Measurements from ENCODE around the gene IFT52. TPM values are rescaled to one million over a fixed set of nuclear protein-coding genes. Genes with fewer than 3 reads are reported as not detected.
"Not testable (repeated sequence)": the region's sequence is repeated elsewhere in the genome, so short reads cannot be mapped to it uniquely, and the experiment has no call there.

The IFT52 gene
- polyA plus RNA-seq, 1 donor, result 70.9 TPM

- DNase-seq, result no peak
These were observed 40.9 kb downstream of the IFT52 start for GRCh38 chr20:43631598-43631997.

DNA sequence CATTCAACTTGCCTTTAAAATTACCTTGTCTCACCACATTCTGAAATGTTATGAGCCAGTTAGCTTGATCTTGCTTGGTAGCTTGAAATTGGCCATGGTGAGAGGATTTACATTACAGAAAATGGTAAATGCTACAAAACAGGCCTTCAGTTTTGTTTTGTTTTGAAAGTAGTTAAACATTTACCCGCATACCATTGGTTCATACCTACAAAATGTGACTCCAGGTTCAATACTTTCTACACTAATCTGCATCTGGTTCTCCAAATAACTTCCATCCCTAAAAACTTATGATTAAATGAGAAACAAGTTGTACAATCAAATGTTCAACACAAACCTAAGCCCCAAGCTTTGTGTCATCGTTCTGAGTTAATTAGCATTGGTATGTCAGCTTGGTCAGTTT lies 45.7 kb downstream of the IFT52 start:
- no peak for DNase-seq

DNA sequence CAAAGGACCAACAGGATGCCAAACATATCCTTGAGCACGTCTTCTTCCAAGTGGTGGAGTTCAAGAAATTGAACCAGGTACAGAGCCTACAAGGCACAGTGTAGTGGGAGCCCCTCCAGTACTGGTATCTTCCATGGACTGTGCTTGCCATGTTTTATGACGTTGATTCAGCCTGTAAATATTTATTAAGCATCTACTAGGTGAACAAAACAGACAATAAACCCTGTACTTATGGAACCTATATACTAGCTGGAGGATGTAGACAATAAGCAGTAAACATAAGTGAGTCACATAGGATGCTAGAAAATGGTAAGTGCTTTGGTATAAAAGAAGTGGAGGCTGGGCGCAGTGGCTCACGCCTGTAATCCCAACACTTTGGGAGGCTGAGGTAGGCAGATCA lies 51.8 kb downstream of the IFT52 start:
- DNase-seq, result no peak

- DNase-seq, result no peak
These were observed 60.3 kb downstream of the IFT52 start for GRCh38 chr20:43650997-43651525.

GRCh38 chr20:43651650-43652184 lies 61.0 kb downstream of the IFT52 start:
- DNase-seq, result not testable (repeated sequence)

GRCh38 chr20:43653966-43654365 lies 63.2 kb downstream of the IFT52 start:
- DNase-seq, result no peak

GRCh38 chr20:43655176-43655575 lies 64.4 kb downstream of the IFT52 start:
- DNase-seq, result not testable (repeated sequence)

GRCh38 chr20:43655937-43656336 lies 65.2 kb downstream of the IFT52 start:
- DNase-seq, result no peak

DNA sequence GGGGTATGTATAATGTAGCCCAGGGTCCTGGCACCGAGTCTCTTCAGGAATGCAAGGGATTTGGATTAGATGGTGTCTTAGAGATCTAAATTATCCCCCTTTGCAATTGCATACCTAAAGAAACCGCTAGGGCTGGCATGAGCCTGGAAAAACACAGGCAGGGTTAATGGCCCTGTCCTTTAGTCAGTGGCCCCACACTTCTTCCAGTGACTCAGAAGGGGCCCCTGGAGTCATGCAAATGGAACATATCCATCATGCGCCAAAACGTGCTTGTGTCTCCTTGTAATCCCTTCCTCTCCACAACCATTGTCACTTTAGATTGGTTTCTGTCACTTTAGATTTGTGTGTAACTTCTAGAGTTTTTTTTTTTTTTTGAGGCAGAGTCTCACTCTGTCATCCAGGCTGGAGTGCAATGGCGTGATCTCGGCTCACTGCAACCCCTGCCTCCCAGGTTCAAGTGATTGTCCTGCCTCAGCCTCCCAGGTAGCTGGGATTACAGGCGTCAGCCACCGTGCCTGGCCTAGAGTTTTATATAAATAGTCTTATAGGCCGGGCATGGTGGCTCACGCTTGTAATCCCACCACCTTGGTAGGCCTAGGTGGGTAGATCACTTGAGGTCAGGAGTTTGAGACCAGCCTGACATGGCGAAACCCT lies 67.5 kb downstream of the IFT52 start:
- peak; percentile 21 for DNase-seq

- DNase-seq, result no peak
These were observed 68.1 kb downstream of the IFT52 start for GRCh38 chr20:43658723-43659419.

- DNase-seq, result no peak
These were observed 72.4 kb downstream of the IFT52 start for GRCh38 chr20:43662943-43663655.

GRCh38 chr20:43665466-43666176 lies 74.9 kb downstream of the IFT52 start:
- no peak for DNase-seq

DNA sequence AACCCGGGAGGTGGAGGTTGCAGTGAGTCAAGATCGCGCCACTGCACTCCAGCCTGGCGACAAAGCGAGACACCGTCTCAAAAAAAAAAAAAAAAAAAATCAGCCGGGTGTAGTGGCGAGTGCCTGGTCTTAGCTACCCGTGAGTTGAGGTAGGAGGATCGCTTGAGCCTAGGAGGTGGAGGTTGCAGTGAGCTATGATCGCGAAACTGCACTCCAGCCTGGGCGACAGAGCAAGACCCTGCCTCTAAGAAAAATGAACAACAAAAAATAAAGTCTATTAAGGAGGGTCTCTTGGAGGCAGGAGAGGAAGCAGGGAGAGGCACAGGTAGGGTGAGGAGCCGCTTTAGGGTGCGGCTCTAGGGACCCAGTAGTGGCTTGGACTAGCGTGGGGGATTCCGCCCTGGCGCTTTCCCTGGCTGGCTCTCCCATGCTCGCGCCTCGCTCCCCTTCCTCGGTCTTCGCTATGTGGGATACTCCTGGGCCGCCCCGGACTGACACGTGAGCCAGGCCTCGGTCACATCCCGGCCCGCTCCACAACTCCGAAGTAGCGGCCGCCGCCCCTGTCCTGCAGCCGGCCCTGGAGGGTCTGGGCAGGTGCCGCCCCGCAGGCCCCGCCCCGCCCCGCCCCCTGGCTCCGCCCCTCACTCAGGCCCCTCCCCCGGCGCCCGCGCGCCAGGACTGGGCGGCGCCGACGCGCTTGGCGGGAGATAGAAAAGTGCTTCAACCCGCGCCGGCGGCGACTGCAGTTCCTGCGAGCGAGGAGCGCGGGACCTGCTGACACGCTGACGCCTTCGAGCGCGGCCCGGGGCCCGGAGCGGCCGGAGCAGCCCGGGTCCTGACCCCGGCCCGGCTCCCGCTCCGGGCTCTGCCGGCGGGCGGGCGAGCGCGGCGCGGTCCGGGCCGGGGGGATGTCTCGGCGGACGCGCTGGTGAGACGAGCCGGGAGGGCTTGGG lies 75.9 kb downstream of the IFT52 start, which contains the start of gene MYBL2:
MYBL2 (plus strand) TSS at position 739 of the 953 bp plus-strand sequence; CDS start at position 909, 170 bp downstream.
- peak; percentile 56 for DNase-seq

DNA sequence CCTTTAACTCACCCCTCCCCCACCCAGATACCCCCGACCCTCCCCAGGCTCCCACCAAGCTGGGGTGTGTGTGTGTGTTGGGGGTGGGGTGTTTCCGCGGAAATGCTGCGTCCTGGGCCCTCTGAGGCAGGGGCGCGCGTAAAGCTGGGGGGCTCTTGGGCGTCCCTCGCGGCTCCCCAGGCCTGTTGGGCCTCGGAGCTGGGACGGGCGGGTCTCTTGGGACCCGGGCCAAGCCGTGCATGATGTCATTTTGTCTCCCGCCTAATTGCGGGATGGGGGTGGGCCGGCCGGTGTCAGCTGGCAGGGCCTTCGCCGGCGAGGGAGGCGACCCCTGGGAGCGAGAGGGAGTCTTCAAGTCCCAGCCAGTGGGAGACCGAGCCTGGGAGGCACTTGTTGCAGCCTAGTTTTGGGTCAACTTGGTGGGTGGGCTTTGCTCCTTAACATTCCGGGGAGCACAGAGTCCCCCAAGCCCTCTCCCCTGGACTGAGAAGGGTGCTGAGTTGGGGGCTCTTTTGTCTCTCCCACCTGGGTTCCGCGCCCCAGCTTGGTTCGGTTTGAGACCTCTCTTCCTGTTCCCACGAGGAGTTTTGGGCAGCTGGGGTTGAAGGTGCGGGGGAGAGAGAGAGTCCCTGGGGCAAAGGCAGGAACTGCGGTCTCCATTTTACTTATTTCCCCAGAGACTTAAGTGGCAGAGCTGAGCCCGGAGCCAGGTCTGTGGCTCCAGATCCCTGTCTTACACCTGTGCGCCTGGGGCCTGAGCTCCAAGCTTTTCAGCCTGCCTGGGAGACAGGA lies 76.8 kb downstream of the IFT52 start:
- peak; percentile 12 for DNase-seq

DNA sequence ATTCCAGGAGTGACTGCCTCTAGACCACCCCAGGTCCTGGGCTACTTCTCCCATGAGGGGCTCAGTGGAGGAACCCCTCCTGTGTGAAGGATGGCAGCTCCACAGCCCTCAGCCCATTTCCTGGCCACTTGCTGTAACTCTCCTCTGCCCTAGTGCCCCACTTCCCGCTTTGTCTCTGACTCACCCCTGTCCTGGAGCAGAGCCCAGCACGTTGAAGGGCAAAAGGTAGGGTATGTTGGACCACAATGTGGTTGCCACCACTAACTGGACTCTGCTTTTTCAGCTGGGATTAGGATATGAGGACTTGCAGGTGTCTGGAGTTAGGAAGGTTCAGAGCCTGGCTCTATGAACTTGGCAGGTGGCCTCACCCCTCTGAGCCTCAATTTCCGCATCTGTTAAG lies 78.6 kb downstream of the IFT52 start:
- DNase-seq, result no peak

GRCh38 chr20:43670423-43670822 lies 79.7 kb downstream of the IFT52 start:
- DNase-seq, result no peak

GRCh38 chr20:43676368-43676767 lies 85.6 kb downstream of the IFT52 start:
- DNase-seq, result no peak

- DNase-seq, result no peak
These were observed 90.2 kb downstream of the IFT52 start for GRCh38 chr20:43680981-43681380.

DNA sequence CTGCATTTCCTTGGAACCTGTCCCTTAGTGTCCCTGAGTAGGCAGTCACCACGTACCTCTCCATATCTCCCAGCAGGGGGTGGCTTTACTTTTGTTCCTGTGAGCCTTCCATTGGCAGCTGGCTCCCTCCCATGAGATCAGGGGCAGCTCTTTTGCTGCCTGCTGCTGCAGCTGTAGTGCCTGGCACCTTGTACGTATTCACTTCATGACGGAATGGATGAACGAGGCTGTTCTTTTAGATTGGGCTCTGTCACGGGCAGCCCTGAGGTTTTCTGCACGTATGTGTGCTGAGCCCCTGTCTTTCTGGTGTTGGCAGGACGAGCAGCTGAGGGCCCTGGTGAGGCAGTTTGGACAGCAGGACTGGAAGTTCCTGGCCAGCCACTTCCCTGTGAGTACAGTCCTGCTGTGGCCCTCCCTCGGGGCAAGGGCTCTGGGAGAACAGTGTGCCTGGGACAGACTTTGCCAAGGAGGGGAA lies 90.8 kb downstream of the IFT52 start:
- DNase-seq, result no peak

DNA sequence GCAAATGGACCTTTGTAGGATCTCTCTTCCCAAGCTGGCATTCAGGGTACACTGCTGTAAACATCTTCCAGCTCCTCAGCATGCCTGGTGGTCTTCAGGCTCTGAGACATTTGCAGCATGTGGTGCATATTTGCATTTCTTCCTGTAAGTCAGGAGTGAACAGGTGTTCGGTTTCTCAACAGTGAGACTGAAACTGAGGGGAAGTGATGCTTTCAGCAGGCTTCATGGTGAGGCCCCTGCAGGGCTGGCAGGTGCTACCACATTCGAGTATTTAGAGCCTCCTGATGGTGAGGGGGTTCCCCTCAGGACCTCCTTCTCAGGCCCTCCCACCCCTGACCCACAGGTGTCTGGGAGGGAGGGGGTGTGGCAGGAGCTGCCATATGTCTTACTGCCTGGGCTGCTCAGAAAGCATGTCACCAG lies 91.3 kb downstream of the IFT52 start:
- no peak for DNase-seq

All from left kidney (tissue), 2 donors.